CD14-positive monocyte (primary cell): ENCODE measurements around the gene CABLES2. TPM values are rescaled to one million over a fixed set of nuclear protein-coding genes. Genes with fewer than 3 reads are reported as not detected.

ENCODE experiments used
- DNase-seq, 3 donors: peaks; one replicate each; pipeline ENCODE4 v3.0.0-alpha.2; 2011 to 2022
- H2AFZ ChIP-seq: 2 replicates; pipeline ENCODE4 v1.6.0; 2012; ENCODE audit warnings: mild to moderate bottlenecking, low read depth, low read length, inconsistent platforms; ENCODE audit not compliant: insufficient read depth, poor library complexity, severe bottlenecking
- H3K27ac ChIP-seq, 2 donors: 1 replicate in 1 of 2; 2 replicates in 1 of 2; pipeline ENCODE4 v1.5.1; 2012 to 2013; ENCODE audit warnings: low read length in 2 of 2, control low read depth in 1 of 2, inconsistent platforms in 1 of 2, low read depth in 1 of 2, mild to moderate bottlenecking in 1 of 2
- H3K27me3 ChIP-seq, 2 donors: one replicate each; pipeline versions ENCODE4 v1.6.0 to v1.6.1; 2011 to 2013; ENCODE audit warnings: low read length in 2 of 2; ENCODE audit not compliant: control insufficient read depth in 2 of 2, insufficient read depth in 2 of 2
- H3K36me3 ChIP-seq, 2 donors: replicated peaks in 1 of 2; 1 replicate in 1 of 2; 2 replicates in 1 of 2; pipeline versions ENCODE4 v1.5.1 to v1.6.1; 2012 to 2013; ENCODE audit warnings: low read length in 2 of 2, control low read depth in 1 of 2, inconsistent platforms in 1 of 2, mild to moderate bottlenecking in 1 of 2; ENCODE audit not compliant: insufficient read depth in 2 of 2, control insufficient read depth in 1 of 2
- H3K4me1 ChIP-seq, 2 donors: 1 replicate in 1 of 2; 2 replicates in 1 of 2; pipeline versions ENCODE4 v1.5.1 to v1.6.1; 2012 to 2013; ENCODE audit warnings: low read length in 2 of 2, control low read depth in 1 of 2, inconsistent platforms in 1 of 2, mild to moderate bottlenecking in 1 of 2, moderate library complexity in 1 of 2; ENCODE audit not compliant: insufficient read depth in 2 of 2, control insufficient read depth in 1 of 2
- H3K4me2 ChIP-seq: replicated peaks from 2 replicates; pipeline ENCODE3; 2012; ENCODE audit warnings: low read length, moderate library complexity, mild to moderate bottlenecking; ENCODE audit not compliant: poor library complexity, severe bottlenecking; ENCODE audit errors: extremely low read depth
- H3K4me3 ChIP-seq, 3 experiments: fragments of 200-600 bp in 1 of 3; sonication (generic) in 1 of 3; replicated peaks in 1 of 3; 1 replicate in 2 of 3; 2 replicates in 1 of 3; pipeline ENCODE4 v1.5.1; 2011 to 2013; ENCODE audit warnings: low read length in 3 of 3, mild to moderate bottlenecking in 3 of 3, control low read depth in 2 of 3, low read depth in 2 of 3, inconsistent platforms in 1 of 3, moderate library complexity in 1 of 3
- H3K79me2 ChIP-seq: 2 replicates; pipeline ENCODE4 v1.6.0; 2012; ENCODE audit warnings: mild to moderate bottlenecking, control low read depth, inconsistent platforms, low read length, moderate library complexity; ENCODE audit not compliant: insufficient read depth
- H3K9ac ChIP-seq: 2 replicates; pipeline ENCODE4 v1.6.0; 2017; ENCODE audit warnings: low read length, mild to moderate bottlenecking; ENCODE audit not compliant: insufficient read depth, poor library complexity, severe bottlenecking
- H3K9me3 ChIP-seq, 2 donors: replicated peaks in 1 of 2; 1 replicate in 1 of 2; 2 replicates in 1 of 2; pipeline versions ENCODE4 v1.5.1 to v1.6.1; 2012 to 2013; ENCODE audit warnings: low read length in 2 of 2, control low read depth in 1 of 2; ENCODE audit not compliant: control insufficient read depth in 1 of 2, insufficient read depth in 1 of 2
- H4K20me1 ChIP-seq: 2 replicates; pipeline ENCODE4 v1.6.0; 2012; ENCODE audit warnings: mild to moderate bottlenecking, low read length, control low read depth, moderate library complexity; ENCODE audit not compliant: insufficient read depth
- H3K27ac Mint-ChIP-seq, 7 donors: one replicate each; pipeline ENCODE4 v1.8.0; 2020; ENCODE audit warnings: mild to moderate bottlenecking in 7 of 7, mixed read lengths in 7 of 7, moderate library complexity in 6 of 7, inconsistent platforms in 2 of 7
- H3K27me3 Mint-ChIP-seq, 3 donors: one replicate each; pipeline ENCODE4 v1.8.0; 2021 to 2022; ENCODE audit warnings: low read depth in 3 of 3, mild to moderate bottlenecking in 3 of 3, mixed read lengths in 3 of 3, moderate library complexity in 3 of 3, inconsistent platforms in 1 of 3
- H3K36me3 Mint-ChIP-seq, 2 donors: one replicate each; pipeline ENCODE4 v1.8.0; 2020; ENCODE audit warnings: mixed read lengths in 2 of 2, inconsistent platforms in 1 of 2, mild to moderate bottlenecking in 1 of 2
- H3K4me1 Mint-ChIP-seq: one replicate; pipeline ENCODE4 v1.8.0; 2020; ENCODE audit warnings: mild to moderate bottlenecking, mixed read lengths
- H3K4me3 Mint-ChIP-seq, 2 donors: one replicate each; pipeline ENCODE4 v1.8.0; 2020; ENCODE audit warnings: mild to moderate bottlenecking in 2 of 2, mixed read lengths in 2 of 2, moderate library complexity in 1 of 2
- H3K9me3 Mint-ChIP-seq, 7 donors: one replicate each; pipeline ENCODE4 v1.8.0; 2020 to 2022; ENCODE audit warnings: mixed read lengths in 7 of 7, mild to moderate bottlenecking in 6 of 7, moderate library complexity in 6 of 7, inconsistent platforms in 2 of 7
- CTCF ChIP-seq: fragments of 200-600 bp; IDR thresholded peaks from one replicate; pipeline ENCODE4 v1.8.0; 2022; ENCODE audit warnings: antibody characterized with exemption, mild to moderate bottlenecking
- WGBS: methylation state at CpG from one replicate; pipeline ENCODE4 v1.1.5; 2013; ENCODE audit warnings: missing lambda C conversion rate; ENCODE audit not compliant: insufficient coverage; 5-methylcytosine and 5-hydroxymethylcytosine counted together
- intact Hi-C, 2 donors: fragments of 100-400 bp; cut with micrococcal nuclease; formaldehyde crosslinking; loops; one replicate each; pipeline versions ENCODE4 v1.15.0 to v1.15.1; 2023
- polyA plus RNA-seq, 3 donors: library from polyadenylated mRNA; depleted of rRNA in 1 of 3; unstranded in 2 of 3; stranded (reverse) in 1 of 3; fragments of 300-500 nt in 2 of 3; fragments of >200 nt in 1 of 3; fragmentation: Illumina TruSeq in 2 of 3; gene quantifications; 1 replicate in 2 of 3; 2 replicates in 1 of 3; pipeline ENCODE4 v1.2.3, GENCODE V29; 2012 to 2021

Gene CABLES2
- polyA plus RNA-seq, 3 donors = 0.60 to 4.0 (median 0.61) TPM

GRCh38 chr20:62404112-62404665 lies 2.9 kb downstream of the CABLES2 start:
- no peak overlapping the region for H3K4me3 Mint-ChIP-seq
- no peak overlapping the region for H3K4me3 ChIP-seq
- intact Hi-C loops = loop anchor here in 1 of 2 donors (10.0 kb wide), 2 partner anchors 169 to 391 kb away; partner anchors contain the start of genes MRGBP and OSBPL2
- H3K36me3 Mint-ChIP-seq = peaks cover 9 to 24% of the 10 kb centered on the region in 2 donors
- H3K4me1 Mint-ChIP-seq = peaks cover 25% of the 10 kb centered on the region
- TF ChIP-seq CTCF = no peak
- peaks cover 3 to 8% (median 4%) of the 10 kb centered on the region in 3 donors for H3K27me3 Mint-ChIP-seq
- H4K20me1 ChIP-seq = peaks cover 10% of the 10 kb centered on the region
- no peak overlapping the region for H3K4me2 ChIP-seq
- WGBS = 100% methylated on average over 7 of the region's 9 CpGs
- peak overlapping the region in 2 of 7 donors; percentile 37 to 57 for H3K27ac Mint-ChIP-seq
- H2AFZ ChIP-seq = no peak overlapping the region
- H3K27ac ChIP-seq = peak overlapping the region in 1 of 2 donors; percentile 5
- H3K9me3 Mint-ChIP-seq = no peaks in the 10 kb centered on the region
- no peak overlapping the region for H3K9ac ChIP-seq
- H3K27me3 ChIP-seq = no peaks in the 10 kb centered on the region
- H3K4me1 ChIP-seq = peaks cover 25 to 33% of the 10 kb centered on the region in 2 donors
- H3K36me3 ChIP-seq = peaks cover 3 to 9% of the 10 kb centered on the region in 2 donors
- no peaks in the 10 kb centered on the region for H3K9me3 ChIP-seq
- no peak for DNase-seq
- peaks cover 23% of the 10 kb centered on the region for H3K79me2 ChIP-seq

- no peak for DNase-seq
- Mint-ChIP-seq H3K27me3 (peaks cover 2 to 4% (median 2%) of the 10 kb centered on the region in 3 donors), H3K4me1 (peaks cover 25% of the 10 kb centered on the region), H3K4me3 (no peak overlapping the region), H3K27ac (no peak overlapping the region), H3K36me3 (peaks cover 9 to 24% of the 10 kb centered on the region in 2 donors), H3K9me3 (no peaks in the 10 kb centered on the region)
- intact Hi-C loops = loop anchor here in 1 of 2 donors (10.0 kb wide), 2 partner anchors 169 to 391 kb away; partner anchors contain the start of genes MRGBP and OSBPL2
- H3K9ac ChIP-seq = no peak overlapping the region
- H3K27me3 ChIP-seq = no peaks in the 10 kb centered on the region
- H3K79me2 ChIP-seq = peaks cover 23% of the 10 kb centered on the region
- H4K20me1 ChIP-seq = peaks cover 10% of the 10 kb centered on the region
- no peaks in the 10 kb centered on the region for H3K9me3 ChIP-seq
- peaks cover 25 to 33% of the 10 kb centered on the region in 2 donors for H3K4me1 ChIP-seq
- no peak for TF ChIP-seq CTCF
- peaks cover 3 to 9% of the 10 kb centered on the region in 2 donors for H3K36me3 ChIP-seq
- WGBS = 96% methylated on average over 10 of the region's 13 CpGs
- no peak overlapping the region for H3K4me3 ChIP-seq
- H3K27ac ChIP-seq = no peak overlapping the region
- H2AFZ ChIP-seq = no peak overlapping the region
- H3K4me2 ChIP-seq = no peak overlapping the region
Observed at GRCh38 chr20:62403331-62403730, 3.8 kb downstream of the CABLES2 start.
